Transverse colon (tissue), 4 donors: ENCODE data around the gene ZBTB20. TPM values are rescaled to one million over a fixed set of nuclear protein-coding genes. Genes with fewer than 3 reads are reported as not detected.

Experiments used
- DNase-seq: peaks from one replicate; pipeline ENCODE4 v3.0.0-alpha.2; 2019
- H3K27ac ChIP-seq, 4 donors: fragments of 200-600 bp; sonication (generic); 2 replicates each; pipeline ENCODE4 v1.5.1; 2016 to 2018; ENCODE audit warnings: inconsistent platforms in 4 of 4
- H3K27me3 ChIP-seq: fragments of 200-600 bp; sonication (generic); 2 replicates; pipeline ENCODE4 v1.5.1; 2017; ENCODE audit warnings: inconsistent platforms
- H3K36me3 ChIP-seq, 4 donors: fragments of 200-600 bp; sonication (generic); 2 replicates each; pipeline ENCODE4 v1.5.1; 2017 to 2019; ENCODE audit warnings: inconsistent platforms in 4 of 4
- H3K4me1 ChIP-seq, 4 donors: fragments of 200-600 bp; sonication (generic); 2 replicates each; pipeline ENCODE4 v1.5.1; 2017 to 2020; ENCODE audit warnings: inconsistent platforms in 4 of 4
- H3K4me3 ChIP-seq, 4 donors: fragments of 200-600 bp; sonication (generic); 1 replicate in 1 of 4; 2 replicates in 3 of 4; pipeline versions ENCODE4 v1.5.1 to v1.6.1; 2017 to 2019; ENCODE audit warnings: inconsistent platforms in 4 of 4
- H3K9me3 ChIP-seq, 2 donors: fragments of 200-600 bp; sonication (generic); 2 replicates each; pipeline ENCODE4 v1.5.1; 2017 to 2019; ENCODE audit warnings: inconsistent platforms in 2 of 2
- EP300 ChIP-seq: sonication (generic); formaldehyde crosslinking; IDR thresholded peaks from one replicate; pipeline ENCODE4 v1.6.1; 2017; ENCODE audit warnings: antibody characterized with exemption, low read depth
- POLR2A ChIP-seq: fragments of 450-650 bp; IDR thresholded peaks from one replicate; pipeline ENCODE4 v1.6.1; 2016; ENCODE audit warnings: antibody characterized with exemption, mild to moderate bottlenecking, moderate library complexity
- POLR2AphosphoS5 ChIP-seq, 3 donors: sonication (generic); formaldehyde crosslinking; IDR thresholded peaks; one replicate each; pipeline ENCODE4 v1.6.1; 2016; ENCODE audit warnings: antibody characterized with exemption in 3 of 3
- WGBS, 2 donors: methylation state at CpG; one replicate each; pipeline ENCODE4 v1.1.5; 2018; ENCODE audit warnings: low coverage in 1 of 2; 5-methylcytosine and 5-hydroxymethylcytosine counted together
- in situ Hi-C, 4 donors: fragments of 200-750 bp; cut with MboI; loops; one replicate each; pipeline versions ENCODE4 v1.15.0 to v1.15.1; 2017; ENCODE audit warnings: low sequenced_read_pairs in 3 of 4, low pct_ligation_motif_present in 1 of 4, low pct_unique_long_range_greater_than_20kb in 1 of 4
- intact Hi-C: fragments of 100-400 bp; cut with DNase I; formaldehyde crosslinking; loops from one replicate; pipeline ENCODE4 v1.15.1; 2023; ENCODE audit warnings: low total_unique reads
- total RNA-seq, 4 donors: library from RNA; depleted of rRNA; stranded (reverse); fragments of >200 nt; gene quantifications; one replicate each; pipeline ENCODE4 v1.1.0, GENCODE V29; 2016
- TF ChIP-seq, protein P1 (sequence below), 5 experiments: fragments of 200-600 bp in 3 of 5; fragments of 450-650 bp in 2 of 5; sonication (generic) in 3 of 5; IDR thresholded peaks; 1 replicate in 2 of 5; 2 replicates in 3 of 5; pipeline ENCODE4 v1.5.1; 2016 to 2017; ENCODE audit warnings: antibody characterized with exemption in 5 of 5, inconsistent platforms in 3 of 5, mild to moderate bottlenecking in 2 of 5, moderate library complexity in 1 of 5

The ZBTB20 gene
- total RNA-seq, 4 donors from 2014 or later, result 44.6 to 50.5 (median 46.4) TPM

DNA sequence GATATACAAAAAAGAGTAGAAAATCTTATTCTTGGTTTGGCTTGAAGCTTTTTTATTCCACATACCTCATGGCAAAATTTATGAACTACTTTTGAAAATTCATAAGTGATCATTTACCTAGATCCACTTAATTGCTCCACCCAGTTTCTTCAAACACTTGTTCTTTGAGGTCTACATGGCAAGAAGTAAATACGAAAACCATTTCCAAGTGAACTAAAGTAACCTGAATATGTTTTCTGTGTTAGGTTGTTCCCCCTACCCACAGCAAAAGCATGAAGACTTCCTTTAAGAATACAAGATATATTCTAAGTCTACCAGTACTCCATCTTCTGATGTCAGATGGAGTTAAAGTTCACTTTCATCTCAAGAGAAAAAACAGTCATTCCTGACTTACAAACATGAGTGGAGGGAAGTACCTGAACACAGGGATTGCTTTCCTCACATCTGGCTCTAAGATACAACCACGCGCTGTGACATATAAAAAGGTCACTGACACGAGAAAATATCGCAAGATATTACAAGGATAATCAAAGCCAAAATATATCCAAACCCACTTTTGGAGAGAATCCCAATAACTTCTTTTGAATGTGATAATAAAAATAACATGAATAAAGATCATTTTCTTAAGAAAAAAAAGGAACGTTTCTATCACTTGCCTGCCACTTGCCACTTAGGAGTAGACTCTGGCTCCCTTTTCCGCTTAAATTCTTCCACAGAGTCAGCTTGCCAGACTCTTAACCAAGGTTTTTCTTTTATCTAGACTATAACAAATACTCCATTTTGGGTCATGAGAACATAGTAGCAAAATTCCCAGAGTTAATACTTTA lies 428.8 kb downstream of the ZBTB20 start:
- Histone ChIP-seq H3K36me3 (no peaks in the 10 kb centered on the region), H3K4me3 (no peak overlapping the region), H3K4me1 (peaks cover 0 to 39% (median 19%) of the 10 kb centered on the region in 4 donors), H3K27me3 (no peaks in the 10 kb centered on the region), H3K27ac (no peak overlapping the region), H3K9me3 (no peaks in the 10 kb centered on the region)
- 59 to 68% methylated on average over 7 of the region's 7 CpGs for WGBS, 2 donors
- intact Hi-C loops (no loop called here), in situ Hi-C loops (no loop called here)
- no peak for TF ChIP-seq EP300
- TF ChIP-seq, protein P1, sequence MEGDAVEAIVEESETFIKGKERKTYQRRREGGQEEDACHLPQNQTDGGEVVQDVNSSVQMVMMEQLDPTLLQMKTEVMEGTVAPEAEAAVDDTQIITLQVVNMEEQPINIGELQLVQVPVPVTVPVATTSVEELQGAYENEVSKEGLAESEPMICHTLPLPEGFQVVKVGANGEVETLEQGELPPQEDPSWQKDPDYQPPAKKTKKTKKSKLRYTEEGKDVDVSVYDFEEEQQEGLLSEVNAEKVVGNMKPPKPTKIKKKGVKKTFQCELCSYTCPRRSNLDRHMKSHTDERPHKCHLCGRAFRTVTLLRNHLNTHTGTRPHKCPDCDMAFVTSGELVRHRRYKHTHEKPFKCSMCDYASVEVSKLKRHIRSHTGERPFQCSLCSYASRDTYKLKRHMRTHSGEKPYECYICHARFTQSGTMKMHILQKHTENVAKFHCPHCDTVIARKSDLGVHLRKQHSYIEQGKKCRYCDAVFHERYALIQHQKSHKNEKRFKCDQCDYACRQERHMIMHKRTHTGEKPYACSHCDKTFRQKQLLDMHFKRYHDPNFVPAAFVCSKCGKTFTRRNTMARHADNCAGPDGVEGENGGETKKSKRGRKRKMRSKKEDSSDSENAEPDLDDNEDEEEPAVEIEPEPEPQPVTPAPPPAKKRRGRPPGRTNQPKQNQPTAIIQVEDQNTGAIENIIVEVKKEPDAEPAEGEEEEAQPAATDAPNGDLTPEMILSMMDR (IDR thresholded peaks at IDR 0.05), result no peak
- TF ChIP-seq POLR2AphosphoS5 (IDR thresholded peaks at IDR 0.05), result no peak
- TF ChIP-seq POLR2A, result no peak
- DNase-seq, result no peak

DNA sequence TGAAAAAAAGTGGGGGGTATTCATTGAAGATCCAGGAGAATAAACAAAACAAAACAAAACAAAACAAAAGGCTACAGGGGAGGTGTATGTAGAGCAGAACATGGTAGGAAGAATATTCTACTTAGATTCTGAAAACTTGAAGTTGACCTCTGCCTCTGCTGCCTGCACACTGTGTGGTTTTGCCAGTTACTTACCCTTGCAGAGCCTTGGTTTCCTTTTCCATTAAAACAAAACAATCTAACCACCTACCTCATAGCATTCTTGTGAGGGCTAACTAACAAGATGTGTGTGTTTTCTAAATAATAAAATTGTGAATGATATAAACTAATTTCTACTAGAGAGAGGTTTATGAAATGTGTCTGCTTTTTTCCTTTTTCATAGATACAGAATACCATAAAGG lies 430.2 kb downstream of the ZBTB20 start:
- Histone ChIP-seq H3K4me1 (peaks cover 0 to 39% (median 19%) of the 10 kb centered on the region in 4 donors), H3K27ac (no peak overlapping the region), H3K4me3 (no peak overlapping the region)

DNA sequence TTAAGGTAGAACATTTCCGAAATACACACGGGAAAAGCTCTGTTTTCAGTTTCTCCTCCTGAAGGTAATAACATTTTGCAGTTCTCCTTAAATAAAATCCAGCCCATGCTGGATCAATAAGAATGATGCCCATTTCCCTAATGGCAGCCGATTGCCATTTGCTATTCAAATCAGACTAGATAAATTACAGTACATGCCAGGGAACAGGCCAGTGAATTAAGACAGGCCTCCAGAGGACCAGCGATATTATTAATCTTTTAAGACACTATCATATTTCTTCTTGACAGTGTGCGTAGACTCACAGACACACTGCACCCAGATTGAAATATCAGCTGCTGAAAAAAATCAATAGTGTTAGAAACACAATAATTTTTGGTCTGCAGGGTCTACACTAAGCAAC lies 431.0 kb downstream of the ZBTB20 start:
- no peak overlapping the region for H3K27ac ChIP-seq

More for the DNA sequence above, 430.2 kb downstream of the ZBTB20 start:
- in situ Hi-C loops (no loop called here), intact Hi-C loops (no loop called here)
- no peak for TF ChIP-seq POLR2AphosphoS5 (IDR thresholded peaks at IDR 0.05)
- no peak for TF ChIP-seq EP300
- TF ChIP-seq, protein P1 (IDR thresholded peaks at IDR 0.05), result no peak
- no peak for TF ChIP-seq POLR2A
- no peaks in the 10 kb centered on the region for H3K27me3 ChIP-seq
- no peak for DNase-seq
- H3K9me3 ChIP-seq, result no peaks in the 10 kb centered on the region
- H3K36me3 ChIP-seq, result no peaks in the 10 kb centered on the region

DNA sequence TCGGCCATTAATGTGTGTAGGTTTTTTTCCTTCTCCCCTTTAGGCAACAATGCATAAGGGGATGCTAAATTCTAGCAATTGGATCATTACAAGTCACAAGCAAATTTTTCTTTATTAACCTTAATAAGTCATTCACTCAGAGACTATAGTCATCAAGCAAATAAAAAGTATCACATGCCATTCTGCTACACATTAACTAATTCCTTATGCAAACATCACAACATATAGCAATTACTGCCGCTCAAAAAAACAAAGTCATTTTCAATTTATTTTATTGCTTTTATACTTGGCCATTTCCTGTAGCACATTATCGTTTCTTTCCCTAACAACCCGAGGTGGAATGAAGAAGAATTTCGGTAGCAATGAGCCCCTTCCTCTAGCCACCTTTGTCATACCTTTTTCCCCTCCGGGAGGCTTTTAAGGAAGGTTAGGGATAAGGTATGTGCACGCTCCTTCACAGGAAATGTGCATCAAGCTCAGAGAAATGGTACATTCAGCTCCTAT lies 432.1 kb downstream of the ZBTB20 start:
- Histone ChIP-seq H3K36me3 (no peaks in the 10 kb centered on the region), H3K27me3 (no peaks in the 10 kb centered on the region), H3K9me3 (no peaks in the 10 kb centered on the region), H3K4me3 (no peak overlapping the region), H3K27ac (no peak overlapping the region), H3K4me1 (peaks cover 0 to 45% (median 19%) of the 10 kb centered on the region in 4 donors)
- intact Hi-C loops, result no loop called here
- in situ Hi-C loops, result no loop called here
- TF ChIP-seq POLR2A, result no peak
- TF ChIP-seq, protein P1 (IDR thresholded peaks at IDR 0.05), result no peak
- no peak for TF ChIP-seq POLR2AphosphoS5 (IDR thresholded peaks at IDR 0.05)
- TF ChIP-seq EP300, result no peak
- no peak for DNase-seq
- 29 to 53% methylated on average over 7 of the region's 7 CpGs for WGBS, 2 donors

More for the DNA sequence above, 431.0 kb downstream of the ZBTB20 start:
- 89 to 93% methylated on average over 5 of the region's 5 CpGs for WGBS, 2 donors
- Histone ChIP-seq H3K4me3 (no peak overlapping the region), H3K9me3 (no peaks in the 10 kb centered on the region), H3K36me3 (no peaks in the 10 kb centered on the region), H3K27me3 (no peaks in the 10 kb centered on the region), H3K4me1 (peaks cover 0 to 47% (median 19%) of the 10 kb centered on the region in 4 donors)
- in situ Hi-C loops, result no loop called here
- DNase-seq, result no peak
- intact Hi-C loops, result no loop called here
- TF ChIP-seq POLR2AphosphoS5 (IDR thresholded peaks at IDR 0.05), result no peak
- TF ChIP-seq EP300, result no peak
- TF ChIP-seq, protein P1 (IDR thresholded peaks at IDR 0.05), result no peak
- no peak for TF ChIP-seq POLR2A
